Thyroid gland (tissue), 4 donors: ENCODE data around the gene FUT3.

Experiments
- POLR2A ChIP-seq, 2 donors: fragments of 450-650 bp; IDR thresholded peaks; one replicate each; pipeline ENCODE4 v1.6.1; 2017; ENCODE audit warnings: antibody characterized with exemption in 2 of 2, mild to moderate bottlenecking in 2 of 2, moderate library complexity in 1 of 2
- TF ChIP-seq, protein P1 (sequence below), 6 experiments: fragments of 200-600 bp in 3 of 6; fragments of 450-650 bp in 3 of 6; sonication (generic) in 3 of 6; IDR thresholded peaks; one replicate each; pipeline ENCODE4 v1.5.1; 2016 to 2019; ENCODE audit warnings: antibody characterized with exemption in 6 of 6, mild to moderate bottlenecking in 2 of 6, inconsistent platforms in 1 of 6, moderate library complexity in 1 of 6

GRCh38 chr19:5892772-5893275 is 41.6 kb upstream of the FUT3 start:
- TF ChIP-seq, protein P1, sequence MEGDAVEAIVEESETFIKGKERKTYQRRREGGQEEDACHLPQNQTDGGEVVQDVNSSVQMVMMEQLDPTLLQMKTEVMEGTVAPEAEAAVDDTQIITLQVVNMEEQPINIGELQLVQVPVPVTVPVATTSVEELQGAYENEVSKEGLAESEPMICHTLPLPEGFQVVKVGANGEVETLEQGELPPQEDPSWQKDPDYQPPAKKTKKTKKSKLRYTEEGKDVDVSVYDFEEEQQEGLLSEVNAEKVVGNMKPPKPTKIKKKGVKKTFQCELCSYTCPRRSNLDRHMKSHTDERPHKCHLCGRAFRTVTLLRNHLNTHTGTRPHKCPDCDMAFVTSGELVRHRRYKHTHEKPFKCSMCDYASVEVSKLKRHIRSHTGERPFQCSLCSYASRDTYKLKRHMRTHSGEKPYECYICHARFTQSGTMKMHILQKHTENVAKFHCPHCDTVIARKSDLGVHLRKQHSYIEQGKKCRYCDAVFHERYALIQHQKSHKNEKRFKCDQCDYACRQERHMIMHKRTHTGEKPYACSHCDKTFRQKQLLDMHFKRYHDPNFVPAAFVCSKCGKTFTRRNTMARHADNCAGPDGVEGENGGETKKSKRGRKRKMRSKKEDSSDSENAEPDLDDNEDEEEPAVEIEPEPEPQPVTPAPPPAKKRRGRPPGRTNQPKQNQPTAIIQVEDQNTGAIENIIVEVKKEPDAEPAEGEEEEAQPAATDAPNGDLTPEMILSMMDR (IDR thresholded peaks at IDR 0.05) = no peak
- TF ChIP-seq POLR2A (IDR thresholded peaks at IDR 0.05) = no peak
